IPS-18c (cell line): ENCODE measurements around the gene DRAXIN.
"Not testable (repeated sequence)": the region's sequence is repeated elsewhere in the genome, so short reads cannot be mapped to it uniquely, and the experiment has no call there.

Experiments used
- H3K4me3 ChIP-seq: 2 replicates; pipeline ENCODE4 v1.7.0; 2013; ENCODE audit warnings: low read depth, mild to moderate bottlenecking, low read length, moderate library complexity; ENCODE audit not compliant: insufficient read depth
- H3K9me3 ChIP-seq: one replicate; pipeline ENCODE4 v1.6.1; 2013; ENCODE audit warnings: mild to moderate bottlenecking, low read length, moderate library complexity; ENCODE audit not compliant: control insufficient read depth, insufficient read depth

The DRAXIN gene

GRCh38 chr1:11691302-11691914, at the start of gene DRAXIN:
Gene DRAXIN, plus strand, starts transcription at chr1:11691710. Its CDS starts 14,549 bp downstream, at chr1:11706259.
- peak within 1 kb of the TSS; percentile 96 for H3K4me3 ChIP-seq

GRCh38 chr1:11641776-11642305, 49.7 kb upstream of the DRAXIN start:
- no peaks in the 10 kb centered on the region for H3K9me3 ChIP-seq
- no peak overlapping the region for H3K4me3 ChIP-seq

More at GRCh38 chr1:11691302-11691914, at the start of gene DRAXIN:
- no peaks in the 10 kb centered on the region for H3K9me3 ChIP-seq

DNA sequence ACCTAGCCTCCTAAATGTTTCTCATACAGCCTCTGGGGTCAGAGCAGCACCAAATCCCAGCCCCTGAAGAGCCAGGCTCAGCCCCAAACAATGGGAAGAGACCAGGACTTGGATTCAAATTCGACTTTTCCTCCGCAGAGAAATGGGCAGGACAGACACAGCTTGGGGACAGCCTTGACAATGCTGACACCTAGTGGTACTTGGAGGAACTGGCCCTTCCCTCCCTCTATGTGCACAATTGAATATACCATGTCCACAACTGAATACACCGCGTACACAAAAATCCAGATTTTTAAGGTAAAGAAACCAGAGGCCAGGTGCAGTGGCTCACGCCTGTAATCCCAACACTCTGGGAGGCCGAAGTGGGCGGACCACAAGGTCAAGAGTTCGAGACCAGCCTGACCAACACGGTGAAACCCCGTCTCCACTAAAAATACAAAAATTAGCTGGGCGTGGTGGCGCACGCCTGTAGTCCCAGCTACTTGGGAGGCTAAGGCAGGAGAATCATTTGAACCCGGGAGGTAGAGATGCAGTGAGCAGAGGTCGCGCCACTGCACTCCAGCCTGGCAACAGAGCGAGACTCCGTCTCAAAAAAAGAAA, 49.0 kb upstream of the DRAXIN start:
- not testable (repeated sequence) for H3K4me3 ChIP-seq

DNA sequence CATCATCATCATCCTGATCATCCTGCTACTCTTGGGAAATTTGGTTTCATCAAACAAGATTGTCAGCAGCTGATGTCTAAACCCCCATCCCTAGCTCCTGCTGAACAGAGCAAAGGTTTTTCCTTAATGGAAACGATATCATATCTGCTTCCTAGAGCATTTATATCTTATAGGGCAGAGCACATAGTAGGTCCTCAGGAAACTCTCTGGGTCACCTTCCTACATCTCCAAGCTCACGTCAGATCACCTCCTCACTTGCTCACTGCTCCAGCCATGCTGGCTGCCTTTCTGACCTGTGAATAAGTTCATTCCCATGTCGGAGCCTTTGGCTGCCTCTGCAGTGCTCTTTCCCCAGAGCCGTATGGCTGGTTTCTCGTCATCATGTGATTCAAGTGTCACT, 47.7 kb upstream of the DRAXIN start:
- H3K4me3 ChIP-seq = no peak overlapping the region
- H3K9me3 ChIP-seq = no peaks in the 10 kb centered on the region

More for the DNA sequence above, 49.0 kb upstream of the DRAXIN start:
- not testable (repeated sequence) for H3K9me3 ChIP-seq

DNA sequence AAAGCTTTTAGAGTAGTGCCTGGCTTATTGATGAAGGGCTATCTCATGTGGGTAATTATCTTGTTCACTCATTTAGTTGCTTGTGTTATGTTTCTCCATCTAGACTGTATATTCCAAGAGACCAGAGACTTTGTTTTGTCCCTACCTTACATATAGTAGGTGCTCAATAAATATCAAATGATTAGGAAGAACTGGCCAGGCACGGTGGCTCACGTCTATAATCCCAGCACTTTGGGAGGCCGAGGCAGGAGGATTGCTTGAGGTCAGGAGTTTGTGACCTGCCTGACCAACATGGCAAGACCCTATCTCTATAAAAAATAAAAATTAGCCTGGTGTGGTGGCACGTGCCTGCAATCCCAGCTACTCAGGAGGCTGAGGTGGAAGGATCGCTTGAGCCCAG, 46.2 kb upstream of the DRAXIN start:
- no peaks in the 10 kb centered on the region for H3K9me3 ChIP-seq
- no peak overlapping the region for H3K4me3 ChIP-seq

DNA sequence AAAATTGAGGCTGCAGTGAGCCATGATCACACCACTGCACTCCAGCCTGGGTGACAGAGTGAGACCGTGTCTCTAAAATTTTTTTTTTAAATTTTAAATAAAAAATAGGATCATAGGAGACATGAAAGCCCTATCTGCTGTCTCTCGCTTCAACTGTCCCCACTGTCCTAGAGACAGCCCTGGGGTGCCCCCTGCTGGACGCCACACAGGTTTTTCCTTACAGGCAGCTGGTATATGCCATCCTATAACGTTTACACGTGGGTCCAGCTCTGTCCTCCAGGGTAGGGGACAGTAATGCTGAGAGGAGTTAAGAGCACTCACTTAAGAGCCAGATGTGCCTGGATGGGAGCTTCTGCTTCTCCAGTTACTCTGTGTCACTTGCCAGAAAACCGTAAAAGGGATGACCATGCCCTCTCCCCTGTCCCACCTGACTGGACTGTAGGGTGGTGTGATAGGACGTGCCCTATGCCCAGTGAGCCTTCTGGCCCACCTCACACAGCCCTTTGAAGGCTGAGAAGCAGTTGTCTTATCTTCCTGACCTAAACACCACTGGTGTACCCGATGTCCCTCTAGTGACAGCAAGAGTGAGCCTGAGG, 45.7 kb upstream of the DRAXIN start:
- H3K4me3 ChIP-seq = no peak overlapping the region
- no peaks in the 10 kb centered on the region for H3K9me3 ChIP-seq

DNA sequence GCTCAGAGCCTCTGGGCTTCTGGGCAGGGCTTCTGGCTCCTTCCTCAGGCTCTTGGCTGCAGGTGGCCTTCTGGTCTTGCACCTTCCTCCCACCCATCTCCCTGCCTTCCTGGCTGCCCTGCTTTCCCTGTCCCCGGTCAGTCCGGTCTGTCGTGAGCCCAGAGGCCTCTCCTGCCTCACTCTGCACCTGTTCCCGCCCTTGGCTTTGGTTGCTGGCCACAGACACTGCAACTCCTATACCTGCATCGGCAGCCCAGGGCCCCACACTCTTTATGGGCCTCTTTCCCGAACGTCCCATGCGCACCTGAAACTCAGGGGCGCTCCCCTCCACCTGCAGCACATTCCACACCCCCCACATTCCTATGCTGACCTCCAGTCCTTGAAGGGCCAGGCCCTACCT, 45.2 kb upstream of the DRAXIN start:
- Histone ChIP-seq H3K9me3 (no peaks in the 10 kb centered on the region), H3K4me3 (no peak overlapping the region)

- Histone ChIP-seq H3K9me3 (no peaks in the 10 kb centered on the region), H3K4me3 (no peak overlapping the region)
Observed at GRCh38 chr1:11647333-11647732, 44.2 kb upstream of the DRAXIN start.

DNA sequence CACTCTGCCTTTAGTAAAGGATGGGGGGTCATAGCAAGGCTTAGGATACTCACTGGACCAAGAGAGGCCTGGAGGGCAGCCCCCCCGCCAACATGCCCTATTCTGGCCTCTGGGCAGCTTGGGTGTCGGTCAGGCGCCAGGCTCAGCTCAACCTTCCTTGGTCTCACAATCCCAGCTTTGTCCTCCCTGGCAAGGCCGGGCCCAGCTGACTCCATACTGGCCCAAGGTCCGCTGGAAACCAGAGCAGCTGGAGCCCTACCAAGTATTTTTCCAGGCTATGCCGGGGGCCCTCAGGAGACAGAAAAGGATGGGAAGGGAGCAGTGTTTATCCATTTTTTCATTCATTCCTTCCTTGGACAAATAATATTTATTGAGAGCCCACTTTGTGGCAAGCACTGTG, 43.5 kb upstream of the DRAXIN start:
- no peak overlapping the region for H3K4me3 ChIP-seq
- H3K9me3 ChIP-seq = no peaks in the 10 kb centered on the region

DNA sequence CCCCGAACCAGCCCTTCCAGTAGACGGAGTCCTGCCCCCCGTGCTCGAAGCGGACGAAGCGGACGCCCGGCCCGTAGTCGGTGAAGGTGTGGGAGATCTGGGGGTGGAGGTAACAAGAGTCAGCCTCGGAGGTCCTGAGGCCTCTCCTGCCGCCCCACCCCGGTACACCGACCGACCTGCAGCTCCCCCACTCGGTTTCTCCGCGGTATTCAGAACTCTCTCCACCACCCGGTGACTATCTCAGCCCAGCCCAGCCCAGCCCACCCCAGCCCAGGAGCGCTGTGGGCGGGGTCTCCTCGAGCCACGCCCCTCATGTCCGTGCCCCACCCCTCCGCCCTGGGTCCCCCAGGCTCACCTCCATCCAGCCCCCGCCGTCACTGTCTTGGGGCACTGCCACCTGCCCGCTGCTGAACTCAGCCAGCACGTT, 42.8 kb upstream of the DRAXIN start:
- H3K9me3 ChIP-seq = no peaks in the 10 kb centered on the region
- peak overlapping the region; percentile 15; the same call in 1 of the 2 replicates for H3K4me3 ChIP-seq

GRCh38 chr1:11649237-11649623, 42.3 kb upstream of the DRAXIN start:
- no peaks in the 10 kb centered on the region for H3K9me3 ChIP-seq
- H3K4me3 ChIP-seq = no peak overlapping the region

DNA sequence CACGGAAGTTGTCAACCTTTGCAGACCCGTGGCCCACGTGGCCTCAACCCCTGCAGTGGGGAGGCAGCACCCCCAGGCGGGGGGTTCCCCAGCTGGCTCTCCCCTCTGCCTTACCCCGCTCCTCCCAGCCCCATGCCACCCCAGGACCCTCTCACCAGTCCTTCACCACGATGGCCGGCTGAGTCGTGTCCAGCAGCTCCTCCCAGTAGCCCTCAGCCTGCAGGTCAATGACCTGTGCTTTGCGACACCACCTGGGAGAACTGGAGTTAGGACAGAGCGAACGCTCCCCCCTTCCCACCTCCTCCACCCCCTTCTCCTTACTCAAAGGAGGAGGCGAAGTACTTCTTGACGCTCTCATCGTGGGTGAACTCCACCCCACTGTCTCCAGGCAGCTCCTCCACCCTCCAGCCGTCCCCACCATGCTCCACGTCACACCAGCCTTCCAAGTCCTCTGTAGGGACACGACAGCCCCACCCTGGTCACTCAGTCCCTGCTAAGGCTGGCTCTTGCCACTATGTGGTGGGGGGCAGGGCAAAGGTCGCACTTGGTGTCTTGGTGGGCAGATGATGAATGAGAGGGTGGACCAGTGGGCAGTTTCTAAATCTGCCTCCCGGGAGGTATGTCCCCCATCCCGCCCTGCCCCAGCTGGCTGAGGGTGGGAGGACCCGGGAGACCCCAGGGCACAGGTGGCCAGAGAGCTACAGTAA, 41.7 kb upstream of the DRAXIN start:
- Histone ChIP-seq H3K9me3 (no peaks in the 10 kb centered on the region), H3K4me3 (no peak overlapping the region)

GRCh38 chr1:11650331-11650991, 41.0 kb upstream of the DRAXIN start:
- no peaks in the 10 kb centered on the region for H3K9me3 ChIP-seq
- H3K4me3 ChIP-seq = peak overlapping the region; percentile 28

- H3K4me3 ChIP-seq = no peak overlapping the region
Observed at GRCh38 chr1:11651017-11651416, 40.5 kb upstream of the DRAXIN start.

DNA sequence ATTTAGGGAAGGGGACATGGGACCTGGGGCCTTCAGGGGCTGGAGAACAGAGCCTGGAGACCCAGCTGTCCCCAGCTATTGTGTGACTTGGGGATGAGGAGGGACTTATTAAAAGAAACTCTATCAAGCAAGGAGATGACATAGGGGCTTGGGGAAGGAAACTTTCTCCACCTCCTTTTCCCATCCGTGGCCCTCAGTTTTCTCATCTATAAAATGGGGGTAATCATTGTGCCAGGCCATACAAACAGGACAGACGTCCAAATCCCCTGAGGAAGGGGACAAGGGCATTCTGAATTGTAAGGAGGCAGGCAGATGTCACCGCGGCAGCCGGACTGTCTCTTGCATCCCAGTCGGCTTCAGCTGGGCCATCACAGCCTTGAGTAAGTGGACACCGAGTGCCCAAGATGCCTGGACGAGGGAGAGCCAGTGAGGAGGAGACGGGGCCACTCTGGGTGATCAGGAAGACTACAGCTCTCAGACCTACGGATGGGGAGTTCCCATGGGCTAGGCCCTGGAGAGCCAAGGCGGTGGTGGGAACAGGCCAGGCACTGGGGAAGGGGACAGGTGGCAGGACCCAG, 39.2 kb upstream of the DRAXIN start:
- no peak overlapping the region for H3K4me3 ChIP-seq

More at GRCh38 chr1:11651017-11651416, 40.5 kb upstream of the DRAXIN start:
- H3K9me3 ChIP-seq = no peaks in the 10 kb centered on the region

DNA sequence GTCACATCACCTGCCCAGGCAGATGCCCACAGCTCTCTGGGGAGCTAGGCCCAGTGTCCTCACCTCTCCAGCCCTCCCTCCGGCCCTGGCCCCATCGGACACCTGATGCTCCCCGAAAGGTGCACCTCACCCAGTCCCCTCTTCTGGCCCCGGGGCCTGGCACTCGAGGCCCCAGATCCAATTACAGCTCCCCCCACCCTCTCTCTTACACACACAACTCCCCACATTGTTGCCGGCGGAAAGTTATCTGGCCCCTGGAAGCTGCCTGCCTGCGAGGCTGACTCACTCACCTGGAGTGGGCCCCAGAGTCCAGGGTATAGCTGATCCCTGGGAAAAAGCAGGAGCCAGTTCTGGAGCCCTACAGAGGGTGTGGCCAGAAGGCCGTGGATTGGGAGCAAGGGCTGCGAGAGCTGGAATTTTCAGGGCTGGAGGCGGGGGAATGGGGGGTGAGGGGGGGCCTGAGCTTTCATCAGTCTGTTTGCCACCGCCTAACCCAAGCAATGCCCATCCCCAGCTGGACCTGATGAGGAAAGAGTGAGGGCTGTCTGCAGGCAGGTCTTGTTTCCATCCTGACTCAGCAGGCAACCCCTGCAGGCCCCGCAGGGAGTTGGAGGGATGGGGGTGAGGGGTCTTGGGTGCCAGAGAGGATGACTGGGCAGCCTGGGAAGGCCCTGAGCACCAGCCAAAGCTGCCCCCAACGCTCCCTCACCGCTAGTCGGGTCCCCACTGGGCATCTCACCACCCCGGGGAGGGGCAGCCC, 38.2 kb upstream of the DRAXIN start:
- H3K9me3 ChIP-seq = no peaks in the 10 kb centered on the region
- peak overlapping the region; percentile 69 for H3K4me3 ChIP-seq

More for the DNA sequence above, 39.2 kb upstream of the DRAXIN start:
- no peaks in the 10 kb centered on the region for H3K9me3 ChIP-seq
